ENCODE data around the gene GABBR2.

Gene GABBR2

DNA sequence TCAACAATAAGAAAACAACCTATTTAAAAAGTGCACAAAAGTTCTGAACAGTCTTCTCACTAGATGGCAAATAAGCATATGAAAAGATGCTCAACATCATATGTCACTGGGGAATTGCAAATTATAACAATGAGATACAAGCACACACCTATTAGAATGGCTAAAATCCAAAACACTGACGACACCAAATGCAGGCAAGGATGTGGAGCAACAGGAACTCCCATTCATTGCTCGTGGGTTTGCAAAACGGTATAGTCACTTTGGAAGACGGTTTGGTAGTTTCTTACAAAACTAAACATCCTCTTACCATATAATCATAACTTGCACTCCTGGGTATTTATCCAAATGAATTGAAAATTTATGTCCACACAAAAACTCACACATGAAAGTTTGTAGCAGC, 352.4 kb downstream of the GABBR2 start:
- H3K4me3 ChIP-seq (ENCODE audit: low read depth, low read length), result no peak overlapping the region
- TF ChIP-seq, protein P1, sequence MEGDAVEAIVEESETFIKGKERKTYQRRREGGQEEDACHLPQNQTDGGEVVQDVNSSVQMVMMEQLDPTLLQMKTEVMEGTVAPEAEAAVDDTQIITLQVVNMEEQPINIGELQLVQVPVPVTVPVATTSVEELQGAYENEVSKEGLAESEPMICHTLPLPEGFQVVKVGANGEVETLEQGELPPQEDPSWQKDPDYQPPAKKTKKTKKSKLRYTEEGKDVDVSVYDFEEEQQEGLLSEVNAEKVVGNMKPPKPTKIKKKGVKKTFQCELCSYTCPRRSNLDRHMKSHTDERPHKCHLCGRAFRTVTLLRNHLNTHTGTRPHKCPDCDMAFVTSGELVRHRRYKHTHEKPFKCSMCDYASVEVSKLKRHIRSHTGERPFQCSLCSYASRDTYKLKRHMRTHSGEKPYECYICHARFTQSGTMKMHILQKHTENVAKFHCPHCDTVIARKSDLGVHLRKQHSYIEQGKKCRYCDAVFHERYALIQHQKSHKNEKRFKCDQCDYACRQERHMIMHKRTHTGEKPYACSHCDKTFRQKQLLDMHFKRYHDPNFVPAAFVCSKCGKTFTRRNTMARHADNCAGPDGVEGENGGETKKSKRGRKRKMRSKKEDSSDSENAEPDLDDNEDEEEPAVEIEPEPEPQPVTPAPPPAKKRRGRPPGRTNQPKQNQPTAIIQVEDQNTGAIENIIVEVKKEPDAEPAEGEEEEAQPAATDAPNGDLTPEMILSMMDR (IDR thresholded peaks at IDR 0.05; ENCODE audit: borderline replicate concordance, insufficient read depth, low read depth, low read length), result no peak

DNA sequence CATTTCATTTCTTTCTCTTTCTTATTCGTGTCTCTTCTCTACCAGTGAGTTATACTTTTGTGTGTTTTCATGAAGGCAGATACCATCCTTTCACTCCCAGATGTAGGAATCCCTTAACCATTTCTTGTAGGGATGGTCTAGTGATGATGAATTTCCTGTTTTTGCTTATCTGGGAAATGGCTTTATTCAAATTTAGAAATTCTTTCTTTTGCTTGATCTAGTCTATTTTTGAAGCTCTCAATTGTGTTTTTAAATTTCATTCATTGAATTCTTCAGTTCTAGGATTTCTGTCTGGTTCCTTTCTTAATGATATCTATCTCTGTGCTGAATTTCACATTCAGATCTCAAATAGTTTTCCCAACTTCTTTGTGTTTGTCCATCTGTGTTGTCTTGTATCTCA, 357.4 kb downstream of the GABBR2 start:
- H3K4me3 ChIP-seq (ENCODE audit: low read depth, low read length), result no peak overlapping the region
- TF ChIP-seq, protein P1 (IDR thresholded peaks at IDR 0.05; ENCODE audit: borderline replicate concordance, insufficient read depth, low read depth, low read length), result no peak

DNA sequence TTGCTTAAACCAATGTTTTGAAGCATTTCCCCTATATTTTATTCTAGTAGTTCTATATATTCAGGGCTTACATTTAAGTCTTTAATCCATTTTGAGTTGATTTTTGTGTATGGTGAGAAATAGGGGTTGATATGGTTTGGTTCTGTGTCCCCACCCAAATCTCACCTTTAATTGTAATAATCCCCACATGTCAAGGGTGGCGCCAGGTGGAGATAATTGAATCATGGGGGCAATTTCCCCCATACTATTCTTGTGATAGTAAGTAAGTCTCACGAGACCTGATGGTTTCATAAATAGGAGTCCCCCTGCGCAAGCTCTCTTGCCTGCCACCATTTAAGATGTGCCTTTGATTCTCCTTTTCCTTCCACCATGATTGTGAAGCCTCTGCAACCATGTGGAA, 361.1 kb downstream of the GABBR2 start:
- H3K4me3 ChIP-seq (ENCODE audit: low read depth, low read length), result no peak overlapping the region
- TF ChIP-seq, protein P1 (IDR thresholded peaks at IDR 0.05; ENCODE audit: borderline replicate concordance, insufficient read depth, low read depth, low read length), result no peak

DNA sequence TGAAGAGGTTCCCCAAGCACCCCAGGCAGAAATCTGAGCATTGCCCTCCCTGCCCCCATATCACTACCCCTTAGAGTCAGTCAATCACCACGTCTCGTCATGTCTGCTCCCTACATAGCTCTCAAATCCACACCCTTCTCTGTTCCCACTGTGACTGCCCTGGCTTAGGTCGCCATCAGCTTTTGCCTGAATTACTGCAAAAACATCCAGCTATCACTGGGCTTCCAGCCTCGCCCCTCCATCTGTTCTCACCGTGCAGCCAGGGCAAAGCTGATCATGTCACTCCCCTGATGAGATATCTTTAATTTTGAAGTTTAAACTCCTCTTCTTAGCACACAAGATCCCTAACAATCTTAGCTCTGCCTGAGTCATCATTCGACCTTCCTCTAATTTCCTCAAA, 363.7 kb downstream of the GABBR2 start:
- TF ChIP-seq, protein P1 (IDR thresholded peaks at IDR 0.05; ENCODE audit: borderline replicate concordance, insufficient read depth, low read depth, low read length), result no peak

DNA sequence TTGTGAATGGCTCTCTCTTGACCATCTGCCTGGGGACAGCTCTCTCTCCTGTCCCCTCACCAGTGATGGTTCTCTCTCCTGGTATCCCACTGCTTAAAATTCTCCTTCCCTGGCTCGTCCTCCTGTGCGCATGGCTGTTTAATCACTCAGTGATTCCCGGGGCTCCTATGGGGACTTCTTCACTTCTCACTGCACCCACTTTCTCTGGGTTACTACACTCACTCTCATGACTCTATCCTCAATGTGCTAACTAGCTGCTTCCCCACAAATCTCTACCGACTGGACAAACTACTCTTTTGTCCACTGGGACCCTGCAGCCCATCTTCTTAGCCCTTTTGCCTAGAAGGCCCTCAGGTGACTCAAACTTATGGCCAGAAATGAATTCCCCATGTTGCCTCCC, 364.2 kb downstream of the GABBR2 start:
- H3K4me3 ChIP-seq (ENCODE audit: low read depth, low read length), result no peak overlapping the region
- TF ChIP-seq, protein P1 (IDR thresholded peaks at IDR 0.05; ENCODE audit: borderline replicate concordance, insufficient read depth, low read depth, low read length), result no peak

More for the DNA sequence above, 363.7 kb downstream of the GABBR2 start:
- H3K4me3 ChIP-seq (ENCODE audit: low read depth, low read length), result no peak overlapping the region

DNA sequence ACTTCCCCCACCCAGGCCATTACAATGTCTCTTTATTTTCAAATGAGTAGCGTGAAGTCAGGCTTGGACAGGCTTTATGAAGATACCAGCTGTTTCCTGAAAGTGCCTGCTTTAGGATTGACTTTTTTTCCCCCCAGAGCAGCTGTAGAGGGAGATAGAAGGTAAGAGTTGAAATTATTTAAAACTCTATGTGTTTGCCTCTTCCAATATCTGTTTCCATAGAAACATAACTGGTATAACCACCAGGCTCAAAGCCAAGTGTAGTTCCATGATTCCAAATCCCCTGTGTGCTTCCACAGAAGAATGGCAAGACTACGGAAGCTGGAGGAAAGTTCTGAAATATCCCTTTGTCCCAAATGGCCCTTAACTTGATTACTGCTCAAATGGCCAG, 365.9 kb downstream of the GABBR2 start:
- H3K4me3 ChIP-seq (ENCODE audit: low read depth, low read length), result no peak overlapping the region
- TF ChIP-seq, protein P1 (IDR thresholded peaks at IDR 0.05; ENCODE audit: borderline replicate concordance, insufficient read depth, low read depth, low read length), result no peak

DNA sequence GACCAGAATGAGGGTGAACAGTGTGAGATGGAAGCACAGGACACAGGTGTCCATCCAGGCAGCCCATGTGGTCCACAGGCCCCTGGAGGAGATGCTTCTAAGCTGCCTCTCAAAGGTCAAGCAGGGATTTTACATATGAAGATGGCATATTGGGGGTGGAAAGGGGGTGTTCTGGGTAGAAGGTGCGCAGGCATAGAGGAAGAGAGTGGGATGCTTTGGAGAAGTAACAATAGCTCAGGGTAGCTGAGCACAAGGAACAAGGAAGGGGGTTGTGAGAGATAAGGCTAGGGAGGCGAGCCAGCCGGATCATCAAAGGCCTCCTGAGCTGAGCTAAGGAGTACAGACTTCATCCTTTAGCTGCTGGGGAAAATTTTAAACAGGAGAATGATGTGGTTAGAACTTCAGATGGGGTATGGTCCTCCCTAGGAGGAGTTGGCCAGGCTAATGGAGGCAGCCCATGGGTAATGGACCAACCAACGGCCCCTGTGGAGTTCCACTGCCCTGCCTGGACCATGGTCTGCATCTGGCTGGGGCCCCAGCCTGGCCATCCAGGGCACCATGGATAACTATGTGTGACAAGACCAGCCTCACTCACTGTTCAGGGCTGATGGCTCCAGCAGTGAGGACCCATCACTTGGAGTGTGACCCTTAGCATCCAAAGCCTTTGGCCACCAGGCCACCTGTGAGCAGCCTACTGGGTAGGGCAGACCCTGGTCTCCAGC, 366.5 kb downstream of the GABBR2 start:
- TF ChIP-seq, protein P1 (IDR thresholded peaks at IDR 0.05; ENCODE audit: borderline replicate concordance, insufficient read depth, low read depth, low read length), result no peak
- H3K4me3 ChIP-seq (ENCODE audit: low read depth, low read length), result no peak overlapping the region

All from GM12875 (cell line).